ENCODE measurements around the gene SH3GL3. TPM values are rescaled to one million over a fixed set of nuclear protein-coding genes. Genes with fewer than 3 reads are reported as not detected.

Gene SH3GL3
- total RNA-seq, 2 experiments from 2014 or later: not detected

DNA sequence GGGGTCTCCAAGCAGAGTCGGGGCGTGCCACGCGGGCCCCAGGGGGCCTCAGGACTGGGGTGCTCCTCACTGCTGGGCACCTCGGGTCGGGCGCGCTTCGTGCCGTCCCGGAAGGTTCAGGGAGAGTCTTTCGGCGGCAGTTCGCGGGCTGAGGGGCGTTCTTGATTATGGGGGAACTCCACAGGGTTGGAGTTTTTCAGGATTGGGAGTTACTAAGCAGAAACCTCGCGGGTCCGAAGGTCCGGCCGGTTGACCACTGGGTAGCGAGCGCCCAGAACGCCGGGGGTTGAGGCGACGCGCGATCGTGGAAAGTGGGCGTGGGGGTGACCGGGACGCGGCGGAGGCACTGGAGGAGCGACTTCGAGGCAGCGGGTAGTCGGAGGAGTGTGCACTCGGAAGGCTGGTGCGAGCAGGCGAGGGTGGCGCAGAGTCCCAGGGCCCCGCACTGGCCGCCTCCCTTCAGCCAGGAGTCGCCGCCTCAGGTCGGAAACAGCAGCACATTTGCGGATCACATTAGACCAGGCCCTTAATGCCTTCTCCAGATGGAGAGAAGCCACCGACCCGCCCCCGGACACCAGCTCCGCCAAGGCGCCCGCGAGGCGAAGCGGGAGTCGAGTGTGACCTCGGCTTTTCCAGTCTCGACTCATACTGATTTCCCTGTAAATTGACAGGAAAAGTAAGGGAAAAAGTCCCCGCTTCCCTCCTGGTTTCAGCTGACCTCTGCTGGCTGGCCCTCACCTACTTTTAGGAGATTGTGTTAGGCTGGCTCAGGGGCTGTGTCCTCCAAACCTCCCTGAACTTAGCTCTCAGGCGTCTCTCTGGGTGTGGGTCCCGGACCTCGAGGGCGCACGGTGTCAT lies 207.5 kb downstream of the SH3GL3 start:
- no peaks in the 10 kb centered on the region for H3K4me1 Mint-ChIP-seq (ENCODE audit: low read depth)
- H3K4me3 Mint-ChIP-seq: no peak overlapping the region
- no peaks in the 10 kb centered on the region for H3K9me3 Mint-ChIP-seq
- ChIA-PET CTCF (no interaction called here), POLR2A (no interaction called here)
- H3K36me3 ChIP-seq (ENCODE audit: insufficient read depth, low read length): no peaks in the 10 kb centered on the region
- H3K4me3 ChIP-seq (ENCODE audit: low read length): no peak overlapping the region
- no peak overlapping the region for H3K27ac Mint-ChIP-seq
- H3K4me1 ChIP-seq (ENCODE audit: insufficient read depth, low read length): no peaks in the 10 kb centered on the region
- peaks cover 44% of the 10 kb centered on the region for H3K27me3 Mint-ChIP-seq
- H3K27ac ChIP-seq (ENCODE audit: low read depth in 1 of 2, low read length in 2 of 2): no peak overlapping the region
- DNase-seq: no peak
- H3K36me3 Mint-ChIP-seq (ENCODE audit: low read depth): no peaks in the 10 kb centered on the region
- intact Hi-C loops (cut with DNase I, micrococcal nuclease): no loop called here
- TF ChIP-seq, protein P1, sequence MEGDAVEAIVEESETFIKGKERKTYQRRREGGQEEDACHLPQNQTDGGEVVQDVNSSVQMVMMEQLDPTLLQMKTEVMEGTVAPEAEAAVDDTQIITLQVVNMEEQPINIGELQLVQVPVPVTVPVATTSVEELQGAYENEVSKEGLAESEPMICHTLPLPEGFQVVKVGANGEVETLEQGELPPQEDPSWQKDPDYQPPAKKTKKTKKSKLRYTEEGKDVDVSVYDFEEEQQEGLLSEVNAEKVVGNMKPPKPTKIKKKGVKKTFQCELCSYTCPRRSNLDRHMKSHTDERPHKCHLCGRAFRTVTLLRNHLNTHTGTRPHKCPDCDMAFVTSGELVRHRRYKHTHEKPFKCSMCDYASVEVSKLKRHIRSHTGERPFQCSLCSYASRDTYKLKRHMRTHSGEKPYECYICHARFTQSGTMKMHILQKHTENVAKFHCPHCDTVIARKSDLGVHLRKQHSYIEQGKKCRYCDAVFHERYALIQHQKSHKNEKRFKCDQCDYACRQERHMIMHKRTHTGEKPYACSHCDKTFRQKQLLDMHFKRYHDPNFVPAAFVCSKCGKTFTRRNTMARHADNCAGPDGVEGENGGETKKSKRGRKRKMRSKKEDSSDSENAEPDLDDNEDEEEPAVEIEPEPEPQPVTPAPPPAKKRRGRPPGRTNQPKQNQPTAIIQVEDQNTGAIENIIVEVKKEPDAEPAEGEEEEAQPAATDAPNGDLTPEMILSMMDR (IDR thresholded peaks at IDR 0.05): no peak
- no peak for ATAC-seq (ENCODE audit: poor library complexity)
- H3K27me3 ChIP-seq (ENCODE audit: control insufficient read depth in 1 of 2, insufficient read depth in 2 of 2, low read length in 2 of 2): peaks cover 16 to 21% of the 10 kb centered on the region in 2 experiments
- H3K9me3 ChIP-seq (ENCODE audit: control insufficient read depth in 1 of 2, insufficient read depth in 1 of 2, low read length in 2 of 2): peaks cover 0 to 24% of the 10 kb centered on the region in 2 experiments

DNA sequence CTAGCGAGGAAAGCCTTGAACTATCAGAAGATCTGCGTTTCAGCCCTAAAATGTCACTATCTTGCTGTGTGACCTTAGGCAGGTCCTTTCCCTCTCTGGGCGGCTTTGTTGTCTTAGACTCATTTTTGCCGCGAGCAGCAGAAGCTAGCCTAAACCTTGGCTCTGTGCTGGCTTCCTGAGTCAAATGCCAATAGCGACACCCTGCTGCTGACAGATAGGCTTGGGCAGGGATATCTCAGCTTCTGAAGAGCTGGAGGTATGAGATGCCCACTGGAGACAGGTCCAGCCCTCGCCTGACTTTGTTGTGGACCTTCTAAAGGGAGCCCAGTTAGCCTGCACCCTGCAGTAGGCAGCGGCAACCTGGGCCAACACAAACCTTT lies 208.1 kb downstream of the SH3GL3 start:
- ATAC-seq (ENCODE audit: poor library complexity): no peak
- Histone ChIP-seq H3K4me1 (ENCODE audit: insufficient read depth, low read length) (no peaks in the 10 kb centered on the region), H3K27ac (ENCODE audit: low read depth in 1 of 2, low read length in 2 of 2) (no peak overlapping the region), H3K9me3 (ENCODE audit: control insufficient read depth in 1 of 2, insufficient read depth in 1 of 2, low read length in 2 of 2) (peaks cover 0 to 24% of the 10 kb centered on the region in 2 experiments), H3K36me3 (ENCODE audit: insufficient read depth, low read length) (no peaks in the 10 kb centered on the region), H3K4me3 (ENCODE audit: low read length) (no peak overlapping the region), H3K27me3 (ENCODE audit: control insufficient read depth in 1 of 2, insufficient read depth in 2 of 2, low read length in 2 of 2) (peaks cover 13 to 21% of the 10 kb centered on the region in 2 experiments)
- Mint-ChIP-seq H3K27me3 (peaks cover 44% of the 10 kb centered on the region), H3K27ac (no peak overlapping the region), H3K9me3 (no peaks in the 10 kb centered on the region), H3K4me1 (ENCODE audit: low read depth) (no peaks in the 10 kb centered on the region), H3K4me3 (no peak overlapping the region), H3K36me3 (ENCODE audit: low read depth) (no peaks in the 10 kb centered on the region)
- TF ChIP-seq, protein P1 (IDR thresholded peaks at IDR 0.05): no peak
- ChIA-PET POLR2A (no interaction called here), CTCF (no interaction called here)
- DNase-seq: no peak
- intact Hi-C loops (cut with DNase I, micrococcal nuclease): no loop called here

DNA sequence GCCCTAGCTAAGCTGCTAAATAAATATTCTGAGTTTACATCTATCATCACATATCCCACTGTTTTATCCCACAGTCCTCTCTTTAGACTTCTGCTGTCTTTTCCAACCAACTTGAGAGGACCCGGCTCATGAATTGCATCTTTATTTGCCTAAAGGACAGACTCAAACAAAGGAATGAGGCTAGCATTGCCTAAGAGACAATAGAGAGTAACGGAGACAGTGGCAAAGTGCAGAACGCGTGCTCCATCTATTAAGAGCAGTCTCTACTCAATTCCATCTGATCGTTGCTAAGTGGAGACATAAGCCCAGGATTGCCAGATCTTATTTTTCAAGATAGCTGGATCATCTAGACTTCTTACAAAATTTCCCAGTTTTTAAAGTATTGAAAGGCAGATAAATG lies 209.1 kb downstream of the SH3GL3 start:
- no peak overlapping the region for H3K4me3 ChIP-seq (ENCODE audit: low read length)
- H3K4me1 ChIP-seq (ENCODE audit: insufficient read depth, low read length): no peaks in the 10 kb centered on the region
- no peak for ATAC-seq (ENCODE audit: poor library complexity)
- no peak for DNase-seq
- peaks cover 0 to 24% of the 10 kb centered on the region in 2 experiments for H3K9me3 ChIP-seq (ENCODE audit: control insufficient read depth in 1 of 2, insufficient read depth in 1 of 2, low read length in 2 of 2)
- peaks cover 42% of the 10 kb centered on the region for H3K27me3 Mint-ChIP-seq
- no peaks in the 10 kb centered on the region for H3K36me3 Mint-ChIP-seq (ENCODE audit: low read depth)
- no peak overlapping the region for H3K27ac Mint-ChIP-seq
- peaks cover 13 to 21% of the 10 kb centered on the region in 2 experiments for H3K27me3 ChIP-seq (ENCODE audit: control insufficient read depth in 1 of 2, insufficient read depth in 2 of 2, low read length in 2 of 2)
- no peak overlapping the region for H3K27ac ChIP-seq (ENCODE audit: low read depth in 1 of 2, low read length in 2 of 2)
- H3K4me3 Mint-ChIP-seq: no peak overlapping the region
- H3K9me3 Mint-ChIP-seq: no peaks in the 10 kb centered on the region
- intact Hi-C loops (cut with DNase I, micrococcal nuclease): no loop called here
- ChIA-PET POLR2A (no interaction called here), CTCF (no interaction called here)
- H3K36me3 ChIP-seq (ENCODE audit: insufficient read depth, low read length): no peaks in the 10 kb centered on the region
- TF ChIP-seq, protein P1 (IDR thresholded peaks at IDR 0.05): no peak
- H3K4me1 Mint-ChIP-seq (ENCODE audit: low read depth): no peaks in the 10 kb centered on the region
